NCI-H1092 treated with DMSO at 0.1 percent for 48 hours (cell line): ENCODE measurements around the gene SGO2.

Experiments
- DNase-seq: peaks from one replicate; lab custom pipeline; 2025; lab: John Stamatoyannopoulos, UW

SGO2 gene

GRCh38 chr2:200525882-200526651 is at the start of gene SGO2:
TSS of gene SGO2 (plus strand) at chr2:200526207. CDS start at chr2:200532976, 6,769 bp downstream.
- peak; percentile 94 for DNase-seq

GRCh38 chr2:200476836-200477235 is 49.2 kb upstream of the SGO2 start:
- DNase-seq = peak; percentile 14

- DNase-seq = no peak
These were observed 48.3 kb upstream of the SGO2 start for GRCh38 chr2:200477667-200478131.

GRCh38 chr2:200479692-200480265 is 46.2 kb upstream of the SGO2 start:
- no peak for DNase-seq

DNA sequence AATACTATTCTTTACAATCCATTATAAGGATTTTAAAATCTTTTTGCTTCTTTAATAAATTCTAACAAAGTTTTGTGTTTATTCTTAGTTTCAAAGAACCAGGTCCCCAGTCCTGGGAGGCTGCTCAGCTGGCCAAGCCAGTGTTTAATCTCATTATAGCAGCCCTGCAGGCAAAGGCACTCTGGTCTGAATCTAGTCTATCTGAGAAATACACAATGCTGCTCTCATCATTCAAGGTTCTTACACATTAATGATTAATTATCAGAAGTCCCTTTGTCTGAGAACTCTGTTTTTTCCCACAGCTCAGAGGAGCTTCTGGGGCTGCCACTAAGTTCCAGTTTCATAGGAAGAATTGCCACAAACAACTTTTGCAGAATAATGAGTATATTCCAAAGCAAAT is 43.8 kb upstream of the SGO2 start:
- no peak for DNase-seq

- DNase-seq = no peak
These were observed 42.2 kb upstream of the SGO2 start for GRCh38 chr2:200483729-200484198.

- DNase-seq = no peak
These were observed 41.1 kb upstream of the SGO2 start for GRCh38 chr2:200484934-200485333.

GRCh38 chr2:200486529-200486928 is 39.5 kb upstream of the SGO2 start:
- no peak for DNase-seq

GRCh38 chr2:200488169-200488568 is 37.8 kb upstream of the SGO2 start:
- no peak for DNase-seq

DNA sequence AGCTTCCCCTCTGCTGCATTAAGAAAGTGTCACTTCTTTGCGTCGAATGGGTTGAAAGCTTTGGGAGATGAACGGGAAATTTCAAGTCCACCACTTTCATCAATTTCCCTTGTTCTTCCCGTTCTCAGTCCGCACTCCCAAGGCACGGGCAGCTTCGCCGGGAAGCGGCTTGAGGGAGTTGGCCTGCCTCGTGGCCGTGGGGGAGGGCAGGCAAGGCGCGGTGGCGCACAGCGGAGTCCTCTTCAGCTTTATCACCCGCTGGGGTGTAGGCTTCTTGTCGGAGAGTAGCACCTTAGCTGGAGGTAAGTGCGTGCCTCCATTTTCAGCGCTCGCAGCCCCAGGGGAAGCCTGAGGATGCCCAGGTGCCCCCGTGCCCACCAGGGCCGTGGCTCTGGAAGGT is 36.0 kb upstream of the SGO2 start:
- DNase-seq = no peak

GRCh38 chr2:200492656-200493055 is 33.4 kb upstream of the SGO2 start:
- DNase-seq = no peak

DNA sequence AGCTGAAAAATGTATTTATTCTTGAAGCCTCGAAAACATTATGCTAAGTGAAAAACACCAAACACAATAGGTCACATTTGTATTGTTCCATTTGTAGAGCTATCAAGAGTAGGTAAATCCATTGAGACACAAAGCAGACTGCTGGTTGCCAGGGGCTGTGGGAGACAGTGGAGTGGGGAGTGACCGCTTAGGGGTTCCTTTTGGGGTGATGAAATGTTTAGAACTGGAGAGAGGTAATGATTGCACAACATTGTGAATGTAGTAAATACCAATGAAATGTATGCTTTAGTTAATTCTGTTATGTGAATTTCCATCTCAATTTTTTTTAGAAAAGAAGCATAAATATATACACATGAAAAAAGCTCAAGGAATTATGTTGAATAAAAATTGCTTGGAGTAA is 32.0 kb upstream of the SGO2 start:
- no peak for DNase-seq

- DNase-seq = no peak
These were observed 29.3 kb upstream of the SGO2 start for GRCh38 chr2:200496696-200497095.

GRCh38 chr2:200498402-200499162 is 27.4 kb upstream of the SGO2 start:
- no peak for DNase-seq

DNA sequence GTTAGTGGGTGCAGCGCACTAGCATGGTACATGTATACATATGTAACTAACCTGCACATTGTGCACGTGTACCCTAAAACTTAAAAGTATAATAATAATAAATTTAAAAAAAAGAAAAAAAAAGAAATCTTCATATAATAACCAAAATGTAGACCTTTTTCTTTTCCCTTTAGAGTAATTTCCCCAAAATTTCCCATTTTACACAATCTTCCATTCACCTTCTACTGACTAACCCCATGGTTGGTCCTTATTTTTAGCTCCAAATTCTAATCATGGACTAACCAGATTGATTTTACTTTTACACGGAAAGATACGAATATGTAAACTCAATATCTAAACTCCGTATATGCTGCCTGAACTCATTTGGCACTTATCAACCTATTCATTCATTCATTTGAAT is 23.8 kb upstream of the SGO2 start:
- no peak for DNase-seq

- DNase-seq = no peak
These were observed 19.3 kb upstream of the SGO2 start for GRCh38 chr2:200506679-200507078.

GRCh38 chr2:200507179-200507578 is 18.8 kb upstream of the SGO2 start:
- DNase-seq = no peak

- no peak for DNase-seq
These were observed 16.8 kb upstream of the SGO2 start for GRCh38 chr2:200509235-200509611.

GRCh38 chr2:200509612-200510433 is 16.2 kb upstream of the SGO2 start, which contains the start of gene KCTD18:
TSS of gene KCTD18 (minus strand) at chr2:200510068. CDS start at chr2:200507016, 3,052 bp downstream.
- peak; percentile 60 for DNase-seq

DNA sequence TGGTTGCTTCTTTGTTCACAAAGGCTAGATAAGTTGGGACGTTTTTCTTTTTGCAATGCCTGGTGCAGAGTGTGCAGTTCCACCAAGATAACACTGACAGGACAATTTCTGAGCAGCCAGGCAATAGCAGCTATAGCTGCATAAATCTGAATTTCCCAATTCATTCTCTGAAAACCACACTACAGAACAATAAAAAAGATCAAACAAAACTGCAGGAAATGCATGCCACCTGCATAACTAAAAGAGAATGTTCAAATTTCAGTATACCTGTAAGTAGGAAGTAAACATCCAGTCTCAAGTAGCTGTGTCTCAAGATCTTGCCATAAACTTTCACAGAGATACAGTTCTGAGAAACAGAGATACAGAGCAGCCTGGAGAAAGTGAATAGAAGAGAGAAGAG is 10.9 kb upstream of the SGO2 start:
- DNase-seq = no peak

DNA sequence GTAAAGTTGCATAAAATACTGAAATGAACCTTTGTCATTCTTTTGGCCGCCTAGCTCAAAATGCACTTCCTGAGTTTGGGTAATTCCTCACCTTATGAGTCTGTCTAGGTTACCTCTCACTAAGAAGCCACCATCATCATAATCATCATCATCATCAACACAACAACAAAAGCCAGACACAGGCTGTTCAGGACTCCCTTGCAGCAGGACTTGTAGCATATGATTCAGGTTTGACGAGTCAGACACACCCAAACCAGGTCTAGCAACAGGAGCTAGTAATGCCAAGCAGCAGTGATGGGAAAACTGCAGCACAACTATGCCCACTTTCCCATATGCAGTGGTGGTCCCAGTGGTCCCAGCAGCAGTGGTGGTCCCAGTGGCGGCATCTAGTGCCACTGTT is 2.8 kb upstream of the SGO2 start:
- DNase-seq = no peak

GRCh38 chr2:200523604-200524003 is 2.4 kb upstream of the SGO2 start:
- no peak for DNase-seq
